Measurements from ENCODE around the gene IL10RA.

IL10RA gene

GRCh38 chr11:118046051-118046963, 60.1 kb downstream of the IL10RA start:
- DNase-seq = no peak

- DNase-seq = no peak
These were observed 60.9 kb downstream of the IL10RA start for GRCh38 chr11:118046964-118047700.

GRCh38 chr11:118047749-118048148, 61.6 kb downstream of the IL10RA start:
- DNase-seq = no peak

GRCh38 chr11:118048472-118049370, 62.5 kb downstream of the IL10RA start:
- no peak for DNase-seq

- no peak for DNase-seq
These were observed 63.6 kb downstream of the IL10RA start for GRCh38 chr11:118049771-118050170.

- no peak for DNase-seq
These were observed 64.2 kb downstream of the IL10RA start for GRCh38 chr11:118050208-118050891.

Measured in amygdala (tissue), 56 donors.